GM19099 (cell line): Measurements from ENCODE around the gene TGDS.

Experiments
- POLR2A ChIP-seq: IDR thresholded peaks from 3 replicates; pipeline ENCODE4 v1.6.1; 2011; ENCODE audit warnings: low read depth; ENCODE audit not compliant: insufficient read length; ENCODE audit errors: extremely low read depth

Gene TGDS

DNA sequence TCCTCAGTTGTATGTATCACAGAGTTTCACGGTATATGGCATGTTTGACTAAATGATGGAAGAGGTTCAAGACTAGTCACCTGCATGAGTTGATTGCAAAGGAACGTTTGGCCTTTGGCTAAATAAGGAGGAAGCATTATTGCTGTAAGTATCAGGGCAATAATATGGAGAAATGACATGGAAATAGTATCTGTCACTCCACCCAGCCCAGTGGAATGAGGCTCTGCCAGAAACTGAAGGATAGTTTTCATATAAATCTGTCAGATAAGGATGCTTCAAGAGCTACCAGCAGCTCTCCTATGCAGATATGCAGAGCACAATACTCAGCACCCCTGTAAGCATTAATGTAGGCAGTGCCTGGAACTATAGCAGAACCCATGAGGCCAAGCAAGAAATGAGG, 60.7 kb downstream of the TGDS start:
- no peak for TF ChIP-seq POLR2A

DNA sequence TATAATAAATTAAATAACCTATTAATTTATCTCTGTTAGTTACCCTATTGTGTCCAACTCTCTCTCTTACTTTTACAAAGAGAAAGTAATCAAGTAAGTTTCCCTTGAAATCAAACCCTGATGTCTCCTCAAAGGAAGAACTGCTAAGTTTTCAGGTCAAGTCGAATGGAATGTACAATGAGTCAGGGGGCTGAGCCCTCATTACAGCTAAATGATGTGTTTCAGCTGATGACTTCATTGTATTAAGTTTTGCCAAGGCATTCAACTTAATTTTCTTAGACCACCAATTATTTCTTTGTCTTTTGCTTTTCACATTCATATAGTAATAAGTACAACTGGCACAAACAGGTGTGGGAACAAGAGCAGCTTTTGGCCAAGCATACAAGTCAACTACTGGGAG, 61.8 kb downstream of the TGDS start:
- TF ChIP-seq POLR2A: no peak

DNA sequence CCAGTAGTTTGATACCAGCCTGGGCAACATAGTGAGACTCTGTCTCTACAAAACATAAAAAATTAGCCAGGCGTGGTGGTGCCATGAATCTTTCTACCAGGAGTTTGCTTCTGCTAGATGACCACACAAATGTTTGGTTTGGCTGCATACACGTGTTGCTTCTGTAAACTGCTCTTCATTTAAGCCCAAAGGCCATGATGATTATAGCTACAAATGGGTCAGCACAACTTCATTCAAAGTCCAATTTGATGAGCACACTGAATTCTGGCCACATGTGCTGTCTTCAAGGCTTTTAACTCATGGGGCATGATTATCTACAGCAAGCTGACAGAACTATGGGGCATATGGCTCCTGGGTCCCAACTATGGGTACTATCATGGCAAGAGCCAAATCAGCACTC, 70.2 kb downstream of the TGDS start:
- no peak for TF ChIP-seq POLR2A

DNA sequence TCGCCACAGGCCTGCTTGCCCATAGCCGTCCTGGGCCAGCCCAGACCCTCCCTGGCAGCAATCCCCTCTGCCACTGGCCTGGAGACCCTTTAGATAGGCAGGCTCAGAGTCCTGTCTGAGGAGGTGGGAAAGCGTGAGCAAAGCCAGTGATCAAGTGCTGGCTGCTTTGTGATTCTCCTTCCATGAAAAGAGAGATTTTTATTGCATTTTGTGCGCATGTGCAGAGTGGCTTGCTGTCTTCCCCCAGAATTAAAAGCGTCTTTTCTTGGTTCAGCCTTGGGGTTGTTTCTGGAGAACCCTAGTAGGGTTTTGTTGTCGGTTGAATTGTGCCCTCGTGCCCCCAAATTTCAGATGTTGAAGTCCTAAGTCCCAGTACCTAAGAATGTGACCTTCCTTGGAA, 71.5 kb downstream of the TGDS start:
- no peak for TF ChIP-seq POLR2A
